HL-60 (cell line): ENCODE data around the gene RGCC.
"Not testable (repeated sequence)": the region's sequence is repeated elsewhere in the genome, so short reads cannot be mapped to it uniquely, and the experiment has no call there.

Experiments
- CTCF ChIP-seq: IDR thresholded peaks from one replicate; pipeline ENCODE4 v1.5.1; 2011; ENCODE audit warnings: low read length, control low read depth, inconsistent platforms; ENCODE audit not compliant: insufficient read depth
- GABPA ChIP-seq: IDR thresholded peaks from 2 replicates; pipeline ENCODE4 v1.6.1; 2012; ENCODE audit warnings: low read depth
- POLR2AphosphoS5 ChIP-seq: IDR thresholded peaks from 2 replicates; pipeline ENCODE4 v1.6.1; 2012; ENCODE audit warnings: low read depth
- REST ChIP-seq: IDR thresholded peaks from 2 replicates; pipeline ENCODE4 v1.6.1; 2012; ENCODE audit warnings: low read depth; ENCODE audit not compliant: insufficient replicate concordance
- SPI1 ChIP-seq: IDR thresholded peaks from 2 replicates; pipeline ENCODE4 v1.6.1; 2012; ENCODE audit warnings: low read depth, mild to moderate bottlenecking, borderline replicate concordance

GRCh38 chr13:41423259-41423658 lies 34.1 kb upstream of the RGCC start:
- TF ChIP-seq CTCF, POLR2AphosphoS5, REST, GABPA, SPI1: not testable (repeated sequence)
